CD14-positive monocyte (primary cell): ENCODE results near the gene BCL2L1. TPM values are rescaled to one million over a fixed set of nuclear protein-coding genes. Genes with fewer than 3 reads are reported as not detected.
A peak's percentile ranks its signal among the peaks of the same experiment; 100 is the strongest.

Experiments
- DNase-seq, 3 donors: peaks; one replicate each; pipeline ENCODE4 v3.0.0-alpha.2; 2011 to 2022
- H2AFZ ChIP-seq: 2 replicates; pipeline ENCODE4 v1.6.0; 2012; ENCODE audit warnings: mild to moderate bottlenecking, low read depth, low read length, inconsistent platforms; ENCODE audit not compliant: insufficient read depth, poor library complexity, severe bottlenecking
- H3K27ac ChIP-seq, 2 donors: 1 replicate in 1 of 2; 2 replicates in 1 of 2; pipeline ENCODE4 v1.5.1; 2012 to 2013; ENCODE audit warnings: low read length in 2 of 2, control low read depth in 1 of 2, inconsistent platforms in 1 of 2, low read depth in 1 of 2, mild to moderate bottlenecking in 1 of 2
- H3K27me3 ChIP-seq, 2 donors: one replicate each; pipeline versions ENCODE4 v1.6.0 to v1.6.1; 2011 to 2013; ENCODE audit warnings: low read length in 2 of 2; ENCODE audit not compliant: control insufficient read depth in 2 of 2, insufficient read depth in 2 of 2
- H3K36me3 ChIP-seq, 2 donors: replicated peaks in 1 of 2; 1 replicate in 1 of 2; 2 replicates in 1 of 2; pipeline versions ENCODE4 v1.5.1 to v1.6.1; 2012 to 2013; ENCODE audit warnings: low read length in 2 of 2, control low read depth in 1 of 2, inconsistent platforms in 1 of 2, mild to moderate bottlenecking in 1 of 2; ENCODE audit not compliant: insufficient read depth in 2 of 2, control insufficient read depth in 1 of 2
- H3K4me1 ChIP-seq, 2 donors: 1 replicate in 1 of 2; 2 replicates in 1 of 2; pipeline versions ENCODE4 v1.5.1 to v1.6.1; 2012 to 2013; ENCODE audit warnings: low read length in 2 of 2, control low read depth in 1 of 2, inconsistent platforms in 1 of 2, mild to moderate bottlenecking in 1 of 2, moderate library complexity in 1 of 2; ENCODE audit not compliant: insufficient read depth in 2 of 2, control insufficient read depth in 1 of 2
- H3K4me2 ChIP-seq: replicated peaks from 2 replicates; pipeline ENCODE3; 2012; ENCODE audit warnings: low read length, moderate library complexity, mild to moderate bottlenecking; ENCODE audit not compliant: poor library complexity, severe bottlenecking; ENCODE audit errors: extremely low read depth
- H3K4me3 ChIP-seq, 3 experiments: fragments of 200-600 bp in 1 of 3; sonication (generic) in 1 of 3; replicated peaks in 1 of 3; 1 replicate in 2 of 3; 2 replicates in 1 of 3; pipeline ENCODE4 v1.5.1; 2011 to 2013; ENCODE audit warnings: low read length in 3 of 3, mild to moderate bottlenecking in 3 of 3, control low read depth in 2 of 3, low read depth in 2 of 3, inconsistent platforms in 1 of 3, moderate library complexity in 1 of 3
- H3K79me2 ChIP-seq: 2 replicates; pipeline ENCODE4 v1.6.0; 2012; ENCODE audit warnings: mild to moderate bottlenecking, control low read depth, inconsistent platforms, low read length, moderate library complexity; ENCODE audit not compliant: insufficient read depth
- H3K9ac ChIP-seq: 2 replicates; pipeline ENCODE4 v1.6.0; 2017; ENCODE audit warnings: low read length, mild to moderate bottlenecking; ENCODE audit not compliant: insufficient read depth, poor library complexity, severe bottlenecking
- H3K9me3 ChIP-seq, 2 donors: replicated peaks in 1 of 2; 1 replicate in 1 of 2; 2 replicates in 1 of 2; pipeline versions ENCODE4 v1.5.1 to v1.6.1; 2012 to 2013; ENCODE audit warnings: low read length in 2 of 2, control low read depth in 1 of 2; ENCODE audit not compliant: control insufficient read depth in 1 of 2, insufficient read depth in 1 of 2
- H4K20me1 ChIP-seq: 2 replicates; pipeline ENCODE4 v1.6.0; 2012; ENCODE audit warnings: mild to moderate bottlenecking, low read length, control low read depth, moderate library complexity; ENCODE audit not compliant: insufficient read depth
- H3K27ac Mint-ChIP-seq, 7 donors: one replicate each; pipeline ENCODE4 v1.8.0; 2020; ENCODE audit warnings: mild to moderate bottlenecking in 7 of 7, mixed read lengths in 7 of 7, moderate library complexity in 6 of 7, inconsistent platforms in 2 of 7
- H3K27me3 Mint-ChIP-seq, 3 donors: one replicate each; pipeline ENCODE4 v1.8.0; 2021 to 2022; ENCODE audit warnings: low read depth in 3 of 3, mild to moderate bottlenecking in 3 of 3, mixed read lengths in 3 of 3, moderate library complexity in 3 of 3, inconsistent platforms in 1 of 3
- H3K36me3 Mint-ChIP-seq, 2 donors: one replicate each; pipeline ENCODE4 v1.8.0; 2020; ENCODE audit warnings: mixed read lengths in 2 of 2, inconsistent platforms in 1 of 2, mild to moderate bottlenecking in 1 of 2
- H3K4me1 Mint-ChIP-seq: one replicate; pipeline ENCODE4 v1.8.0; 2020; ENCODE audit warnings: mild to moderate bottlenecking, mixed read lengths
- H3K4me3 Mint-ChIP-seq, 2 donors: one replicate each; pipeline ENCODE4 v1.8.0; 2020; ENCODE audit warnings: mild to moderate bottlenecking in 2 of 2, mixed read lengths in 2 of 2, moderate library complexity in 1 of 2
- H3K9me3 Mint-ChIP-seq, 7 donors: one replicate each; pipeline ENCODE4 v1.8.0; 2020 to 2022; ENCODE audit warnings: mixed read lengths in 7 of 7, mild to moderate bottlenecking in 6 of 7, moderate library complexity in 6 of 7, inconsistent platforms in 2 of 7
- WGBS: methylation state at CpG from one replicate; pipeline ENCODE4 v1.1.5; 2013; ENCODE audit warnings: missing lambda C conversion rate; ENCODE audit not compliant: insufficient coverage; 5-methylcytosine and 5-hydroxymethylcytosine counted together
- intact Hi-C, 2 donors: fragments of 100-400 bp; cut with micrococcal nuclease; formaldehyde crosslinking; loops; one replicate each; pipeline versions ENCODE4 v1.15.0 to v1.15.1; 2023
- polyA plus RNA-seq, 3 donors: library from polyadenylated mRNA; depleted of rRNA in 1 of 3; unstranded in 2 of 3; stranded (reverse) in 1 of 3; fragments of 300-500 nt in 2 of 3; fragments of >200 nt in 1 of 3; fragmentation: Illumina TruSeq in 2 of 3; gene quantifications; 1 replicate in 2 of 3; 2 replicates in 1 of 3; pipeline ENCODE4 v1.2.3, GENCODE V29; 2012 to 2021
- TF ChIP-seq, protein P1 (sequence below): fragments of 200-600 bp; IDR thresholded peaks from one replicate; pipeline ENCODE4 v1.8.0; 2022; ENCODE audit warnings: antibody characterized with exemption, mild to moderate bottlenecking

The BCL2L1 gene
- polyA plus RNA-seq, 3 donors, result 12.4 to 16.8 (median 14.3) TPM

DNA sequence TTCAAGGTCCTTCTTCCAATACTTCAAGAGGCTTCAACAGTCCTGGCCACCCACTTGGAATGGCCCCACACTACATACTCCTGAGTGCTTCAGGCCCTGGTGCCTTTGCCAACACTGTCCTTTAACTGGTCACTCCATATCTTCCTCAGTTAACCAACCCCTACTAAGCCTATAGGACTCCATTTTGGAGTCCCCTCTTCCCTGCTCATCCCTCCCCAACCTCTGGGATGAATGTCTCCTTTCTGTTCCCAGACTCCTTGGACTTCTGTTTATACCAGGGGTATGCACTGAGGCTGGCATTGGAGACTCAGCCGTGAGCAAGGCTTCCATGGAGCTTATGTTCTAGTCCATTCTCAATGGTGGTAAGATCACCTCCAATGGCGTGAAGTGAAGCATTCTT, 51.3 kb downstream of the BCL2L1 start:
- intact Hi-C loops, result no loop called here
- Histone ChIP-seq H3K4me2 (no peak overlapping the region), H4K20me1 (peaks cover 13% of the 10 kb centered on the region), H3K4me3 (no peak overlapping the region), H3K9me3 (no peaks in the 10 kb centered on the region), H3K27me3 (no peaks in the 10 kb centered on the region), H3K27ac (no peak overlapping the region), H3K9ac (no peak overlapping the region), H3K79me2 (peaks cover 23% of the 10 kb centered on the region), H3K4me1 (peaks cover 33 to 47% of the 10 kb centered on the region in 2 donors), H3K36me3 (peaks cover 6 to 19% of the 10 kb centered on the region in 2 donors), H2AFZ (no peak overlapping the region)
- Mint-ChIP-seq H3K4me3 (no peak overlapping the region), H3K27ac (peak overlapping the region in 1 of 7 donors; percentile 64), H3K27me3 (peaks cover 0 to 10% (median 5%) of the 10 kb centered on the region in 3 donors), H3K36me3 (peaks cover 23 to 28% of the 10 kb centered on the region in 2 donors), H3K9me3 (no peaks in the 10 kb centered on the region), H3K4me1 (peaks cover 47% of the 10 kb centered on the region)
- TF ChIP-seq, protein P1, sequence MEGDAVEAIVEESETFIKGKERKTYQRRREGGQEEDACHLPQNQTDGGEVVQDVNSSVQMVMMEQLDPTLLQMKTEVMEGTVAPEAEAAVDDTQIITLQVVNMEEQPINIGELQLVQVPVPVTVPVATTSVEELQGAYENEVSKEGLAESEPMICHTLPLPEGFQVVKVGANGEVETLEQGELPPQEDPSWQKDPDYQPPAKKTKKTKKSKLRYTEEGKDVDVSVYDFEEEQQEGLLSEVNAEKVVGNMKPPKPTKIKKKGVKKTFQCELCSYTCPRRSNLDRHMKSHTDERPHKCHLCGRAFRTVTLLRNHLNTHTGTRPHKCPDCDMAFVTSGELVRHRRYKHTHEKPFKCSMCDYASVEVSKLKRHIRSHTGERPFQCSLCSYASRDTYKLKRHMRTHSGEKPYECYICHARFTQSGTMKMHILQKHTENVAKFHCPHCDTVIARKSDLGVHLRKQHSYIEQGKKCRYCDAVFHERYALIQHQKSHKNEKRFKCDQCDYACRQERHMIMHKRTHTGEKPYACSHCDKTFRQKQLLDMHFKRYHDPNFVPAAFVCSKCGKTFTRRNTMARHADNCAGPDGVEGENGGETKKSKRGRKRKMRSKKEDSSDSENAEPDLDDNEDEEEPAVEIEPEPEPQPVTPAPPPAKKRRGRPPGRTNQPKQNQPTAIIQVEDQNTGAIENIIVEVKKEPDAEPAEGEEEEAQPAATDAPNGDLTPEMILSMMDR, result no peak
- WGBS, result 100% methylated on average over 1 of the region's 2 CpGs
- no peak for DNase-seq

DNA sequence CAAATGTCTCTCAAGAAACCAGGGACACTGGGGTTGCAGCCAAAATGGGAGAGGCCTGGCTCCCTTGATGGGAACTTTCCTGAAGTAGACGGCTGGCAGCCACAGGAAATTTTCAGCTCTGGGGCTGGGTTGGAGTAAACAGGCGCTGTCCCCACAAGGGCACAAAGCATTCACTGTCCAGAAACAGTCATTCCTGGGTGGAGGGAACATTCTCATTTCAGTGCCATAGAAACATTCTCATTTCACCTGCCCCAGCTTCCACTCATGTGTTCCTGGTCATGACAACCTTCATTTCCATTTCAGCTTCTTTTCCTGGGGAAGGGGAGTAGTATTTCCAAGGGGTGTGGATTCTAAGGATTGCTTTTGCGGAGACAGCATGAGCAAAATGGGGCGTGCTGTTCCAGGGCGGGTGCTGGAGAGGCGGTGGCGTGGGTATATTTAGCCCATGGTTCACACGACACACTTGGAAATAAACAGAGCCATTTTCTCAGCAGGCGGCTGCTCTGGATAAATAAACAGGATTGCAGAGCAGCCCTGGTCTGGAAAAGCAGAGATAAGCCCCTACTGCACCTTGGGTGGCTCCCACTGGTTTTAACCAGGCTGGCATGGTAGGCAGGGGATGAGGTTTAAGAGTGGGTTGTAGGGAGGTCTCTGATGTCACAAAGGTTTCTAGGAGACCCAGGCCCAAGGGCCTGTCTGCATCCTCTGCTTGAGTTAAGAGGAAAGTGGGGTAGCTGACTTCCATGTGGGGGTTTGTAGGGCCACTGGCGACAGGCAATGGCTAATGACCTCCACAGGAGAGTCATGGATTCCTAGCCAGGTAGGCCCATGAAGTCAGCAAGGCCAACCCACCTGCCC, 52.1 kb downstream of the BCL2L1 start:
- H3K27me3 Mint-ChIP-seq, result peaks cover 0 to 8% (median 5%) of the 10 kb centered on the region in 3 donors
- no peak overlapping the region for H3K27ac ChIP-seq
- WGBS, result 97% methylated on average over 10 of the region's 10 CpGs
- H3K4me3 Mint-ChIP-seq, result no peak overlapping the region
- no peaks in the 10 kb centered on the region for H3K9me3 ChIP-seq
- H4K20me1 ChIP-seq, result peaks cover 13% of the 10 kb centered on the region
- no peak overlapping the region for H3K4me3 ChIP-seq
- TF ChIP-seq, protein P1, result no peak
- no peak for DNase-seq
- H3K9ac ChIP-seq, result no peak overlapping the region
- peaks cover 22% of the 10 kb centered on the region for H3K79me2 ChIP-seq
- no peak overlapping the region for H2AFZ ChIP-seq
- H3K27ac Mint-ChIP-seq, result peak overlapping the region in 5 of 7 donors; percentile 21 to 66 (median 41)
- peaks cover 26 to 42% of the 10 kb centered on the region in 2 donors for H3K4me1 ChIP-seq
- H3K27me3 ChIP-seq, result no peaks in the 10 kb centered on the region
- intact Hi-C loops, result no loop called here
- peaks cover 11 to 26% of the 10 kb centered on the region in 2 donors for H3K36me3 ChIP-seq
- H3K9me3 Mint-ChIP-seq, result no peaks in the 10 kb centered on the region
- peaks cover 42% of the 10 kb centered on the region for H3K4me1 Mint-ChIP-seq
- H3K36me3 Mint-ChIP-seq, result peaks cover 30 to 35% of the 10 kb centered on the region in 2 donors
- no peak overlapping the region for H3K4me2 ChIP-seq
